HG03521 (cell line): ENCODE data around the gene STX3.
"Not testable (repeated sequence)": the region's sequence is repeated elsewhere in the genome, so short reads cannot be mapped to it uniquely, and the experiment has no call there.

Source experiments
- ATAC-seq: cut with Tn5 transposase; IDR thresholded peaks from one replicate; pipeline ENCODE4 v1.9.1; 2021; ENCODE audit warnings: mild to moderate bottlenecking, moderate library complexity; ENCODE audit not compliant: unreplicated experiment

STX3 gene

GRCh38 chr11:59785818-59786217 is 30.6 kb downstream of the STX3 start:
- no peak for ATAC-seq

- no peak for ATAC-seq
Observed at GRCh38 chr11:59787255-59787588, 32.0 kb downstream of the STX3 start.

- no peak for ATAC-seq
Observed at GRCh38 chr11:59787816-59788215, 32.6 kb downstream of the STX3 start.

DNA sequence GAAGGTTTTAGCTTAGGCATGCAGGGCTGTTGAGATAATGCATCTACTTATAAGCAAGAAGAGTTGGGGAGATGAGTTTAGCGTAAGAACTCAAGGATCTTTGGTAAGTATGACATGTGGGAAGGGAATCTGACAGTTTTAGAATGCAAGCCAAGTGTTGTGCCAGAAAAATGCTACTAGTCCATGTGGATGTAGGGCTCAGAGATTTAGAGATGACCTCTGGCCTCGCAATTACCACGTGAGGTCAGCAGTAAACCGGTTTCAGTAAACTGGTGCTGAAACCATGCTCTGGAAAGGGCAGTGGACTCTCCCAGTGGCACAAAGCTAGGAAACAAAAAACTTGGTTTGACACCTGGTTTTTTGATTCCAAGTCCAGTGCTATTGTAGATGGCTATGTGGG is 36.5 kb downstream of the STX3 start:
- no peak for ATAC-seq

DNA sequence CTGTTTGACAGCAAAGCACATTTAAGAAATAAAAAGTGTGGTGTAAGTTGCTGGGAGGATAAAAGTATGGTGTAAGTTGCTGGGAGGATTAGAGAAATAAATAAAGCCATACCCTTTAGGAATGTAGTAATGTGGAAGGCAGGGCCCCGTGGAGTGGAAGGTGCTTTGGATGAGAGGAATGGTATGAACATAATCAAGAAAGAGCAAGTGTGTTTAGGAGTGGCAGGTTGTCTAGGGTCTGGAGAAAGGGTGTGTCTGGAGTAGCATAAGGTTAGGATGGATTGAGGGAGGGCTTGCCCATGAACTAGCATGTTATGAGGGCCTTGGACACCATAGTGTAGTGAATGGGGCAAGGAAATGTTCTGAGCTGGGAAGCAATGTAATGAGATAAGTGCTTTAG is 37.3 kb downstream of the STX3 start:
- ATAC-seq = no peak

DNA sequence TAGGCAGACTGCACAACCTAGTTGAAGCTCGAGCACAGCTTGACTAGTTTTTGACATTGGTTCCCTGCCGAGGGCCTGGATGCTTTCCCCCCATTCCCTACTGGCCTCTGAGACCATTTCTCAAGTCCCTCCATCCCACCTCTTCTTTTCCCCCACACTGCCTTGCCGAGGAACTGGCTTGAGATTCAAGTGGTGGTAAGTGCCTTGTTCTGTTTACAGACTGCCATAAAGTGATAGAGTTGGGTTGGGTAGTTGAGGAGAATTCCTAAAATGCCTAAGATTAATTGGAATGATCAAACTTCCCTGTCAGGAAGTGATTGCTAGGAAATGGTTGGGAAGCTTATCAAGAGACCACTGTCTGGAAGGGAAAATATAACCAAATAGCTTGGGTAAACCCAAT is 39.2 kb downstream of the STX3 start:
- ATAC-seq = no peak

DNA sequence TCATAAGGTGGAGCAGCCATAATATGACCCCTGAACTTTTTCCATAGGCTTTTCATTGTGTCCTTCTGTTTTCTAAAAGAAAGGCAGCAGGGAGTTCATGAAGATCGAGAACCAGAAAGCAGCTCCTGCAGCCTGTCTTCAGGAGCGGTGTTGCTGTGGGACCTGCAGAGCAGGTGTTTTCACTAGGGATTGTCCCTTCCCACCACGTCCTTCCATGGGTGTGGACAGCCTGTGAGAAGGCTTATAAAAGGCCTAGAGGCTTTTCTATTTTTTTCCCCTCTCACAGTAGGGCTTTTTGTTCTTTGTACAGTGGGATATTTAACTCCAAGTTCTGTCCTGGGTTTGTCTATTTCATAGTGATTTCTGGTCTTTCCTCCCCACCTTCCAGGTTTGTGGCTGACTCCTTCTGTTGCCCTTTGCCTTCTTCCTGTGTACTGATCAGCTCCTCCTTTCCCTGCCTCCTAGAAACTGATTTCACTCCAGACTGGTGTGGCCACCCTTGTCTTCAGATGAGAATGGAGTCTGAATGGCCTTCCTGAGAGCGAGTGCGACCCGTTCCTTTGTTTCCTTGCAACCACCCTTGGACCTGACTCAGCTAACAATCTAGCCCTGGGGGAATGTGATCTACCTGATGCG is 45.3 kb downstream of the STX3 start:
- ATAC-seq = no peak

GRCh38 chr11:59801160-59801706 is 46.1 kb downstream of the STX3 start:
- no peak for ATAC-seq

DNA sequence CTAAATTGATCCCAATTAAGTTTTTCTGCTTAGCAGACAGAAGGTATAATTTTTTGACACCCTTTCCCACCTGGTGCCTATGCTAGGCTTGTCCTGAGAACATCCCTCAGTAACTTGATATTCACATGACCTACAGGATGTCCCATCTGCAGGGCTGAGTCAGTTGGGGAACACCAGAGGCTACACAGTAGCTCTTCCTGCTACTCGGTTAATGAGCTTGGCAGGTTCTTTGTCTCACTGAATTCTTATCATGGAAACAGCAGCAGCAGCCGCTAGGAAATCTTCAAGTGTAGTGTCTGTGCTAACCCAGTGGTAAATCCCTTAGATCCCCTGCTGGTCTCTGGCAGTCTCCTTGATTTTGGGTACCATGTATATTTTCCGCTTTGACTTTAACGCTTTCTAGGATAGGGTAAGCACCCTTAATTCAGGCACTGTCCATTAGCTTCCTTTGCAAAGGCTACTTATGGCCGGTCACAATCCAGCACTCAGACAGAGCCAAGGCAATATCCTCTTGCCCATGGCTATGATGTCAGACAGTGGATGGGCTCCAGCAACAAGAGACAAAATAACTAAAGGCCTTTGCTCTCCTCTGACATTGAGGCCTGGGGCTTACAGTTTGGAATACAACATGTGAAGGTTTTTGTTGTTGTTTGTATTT is 46.9 kb downstream of the STX3 start:
- no peak for ATAC-seq

GRCh38 chr11:59802639-59803176 is 47.5 kb downstream of the STX3 start:
- ATAC-seq = no peak

GRCh38 chr11:59804061-59804460 is 48.9 kb downstream of the STX3 start:
- no peak for ATAC-seq

GRCh38 chr11:59807047-59807610 is 52.0 kb downstream of the STX3 start:
- ATAC-seq = no peak

GRCh38 chr11:59810189-59810910 is 55.2 kb downstream of the STX3 start, which contains the start of gene MRPL16:
Gene MRPL16, minus strand, starts transcription at chr11:59810778. Its CDS starts 120 bp downstream, at chr11:59810658.
- peak; percentile 100 for ATAC-seq

GRCh38 chr11:59810911-59811259 is 55.7 kb downstream of the STX3 start:
- no peak for ATAC-seq

GRCh38 chr11:59812220-59812619 is 57.0 kb downstream of the STX3 start:
- no peak for ATAC-seq

GRCh38 chr11:59813364-59813763 is 58.2 kb downstream of the STX3 start:
- ATAC-seq = no peak

DNA sequence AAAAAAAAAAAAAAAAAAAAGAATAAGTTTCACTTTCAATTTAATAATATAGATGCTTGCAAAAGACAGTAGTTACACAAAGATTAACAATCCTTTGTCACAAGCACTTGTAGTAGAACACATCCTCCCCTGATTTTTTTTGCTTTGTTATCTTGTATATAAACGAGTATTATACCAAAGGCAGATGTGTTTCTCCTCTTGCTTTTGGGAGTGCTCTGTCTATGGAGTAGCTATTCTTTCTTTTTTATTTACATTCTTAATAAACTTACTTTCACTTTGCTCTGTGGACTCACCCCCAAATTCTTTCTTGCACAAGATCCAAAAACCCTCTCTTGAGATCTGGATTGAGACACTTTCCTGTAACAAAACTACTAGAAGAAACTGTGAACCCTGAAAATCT is 58.8 kb downstream of the STX3 start:
- ATAC-seq = no peak

DNA sequence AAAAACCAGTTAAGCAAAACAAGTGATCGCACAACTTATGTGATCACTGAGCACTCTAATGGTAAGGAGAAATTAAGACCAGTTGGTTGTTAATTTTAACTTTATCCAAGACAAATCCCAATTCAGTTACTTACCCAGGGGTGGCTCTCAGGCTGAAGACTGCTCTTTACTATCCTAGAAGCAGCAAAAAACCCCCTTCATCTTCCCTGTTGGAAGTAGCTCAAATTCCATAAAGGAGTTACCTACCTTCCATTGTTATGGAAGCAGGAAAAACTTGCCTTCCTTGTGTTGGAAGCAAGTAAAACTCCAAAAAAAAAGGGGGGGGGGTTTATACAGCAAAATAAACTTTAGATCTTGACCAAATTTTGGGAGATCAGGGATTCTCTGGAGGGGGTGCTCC is 60.6 kb downstream of the STX3 start:
- no peak for ATAC-seq

DNA sequence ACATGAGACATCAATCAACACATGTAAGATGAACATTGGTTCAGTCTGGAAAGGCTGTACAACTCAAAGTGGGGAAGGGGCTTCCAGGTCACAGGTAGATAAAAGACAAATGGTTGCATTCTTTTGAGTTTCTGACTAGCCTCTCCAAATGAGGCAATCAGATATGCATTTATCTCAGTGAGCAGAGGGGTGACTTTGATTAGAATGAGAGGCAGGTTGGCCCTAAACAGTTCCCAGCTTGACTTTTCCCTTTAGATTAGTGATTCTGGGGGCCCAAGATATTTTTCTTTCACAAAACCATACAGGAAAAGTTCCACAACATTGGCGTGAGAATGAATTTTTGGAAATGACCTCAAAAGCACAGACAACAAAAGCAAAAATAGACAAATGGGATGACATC is 61.3 kb downstream of the STX3 start:
- not testable (repeated sequence) for ATAC-seq

GRCh38 chr11:59818572-59818971 is 63.4 kb downstream of the STX3 start:
- no peak for ATAC-seq

GRCh38 chr11:59822989-59823566 is 67.9 kb downstream of the STX3 start:
- ATAC-seq = peak; percentile 88
